Measurements from ENCODE around the gene KCNK10.
A peak's percentile ranks its signal among the peaks of the same experiment; 100 is the strongest.

Gene KCNK10, protein sequence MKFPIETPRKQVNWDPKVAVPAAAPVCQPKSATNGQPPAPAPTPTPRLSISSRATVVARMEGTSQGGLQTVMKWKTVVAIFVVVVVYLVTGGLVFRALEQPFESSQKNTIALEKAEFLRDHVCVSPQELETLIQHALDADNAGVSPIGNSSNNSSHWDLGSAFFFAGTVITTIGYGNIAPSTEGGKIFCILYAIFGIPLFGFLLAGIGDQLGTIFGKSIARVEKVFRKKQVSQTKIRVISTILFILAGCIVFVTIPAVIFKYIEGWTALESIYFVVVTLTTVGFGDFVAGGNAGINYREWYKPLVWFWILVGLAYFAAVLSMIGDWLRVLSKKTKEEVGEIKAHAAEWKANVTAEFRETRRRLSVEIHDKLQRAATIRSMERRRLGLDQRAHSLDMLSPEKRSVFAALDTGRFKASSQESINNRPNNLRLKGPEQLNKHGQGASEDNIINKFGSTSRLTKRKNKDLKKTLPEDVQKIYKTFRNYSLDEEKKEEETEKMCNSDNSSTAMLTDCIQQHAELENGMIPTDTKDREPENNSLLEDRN

GRCh38 chr14:88323086-88323522 is at the start of gene KCNK10:
Gene KCNK10, minus strand, starts transcription at chr14:88323269. Its CDS starts 471 bp downstream, at chr14:88322798.
- DNase-seq: no peak

DNA sequence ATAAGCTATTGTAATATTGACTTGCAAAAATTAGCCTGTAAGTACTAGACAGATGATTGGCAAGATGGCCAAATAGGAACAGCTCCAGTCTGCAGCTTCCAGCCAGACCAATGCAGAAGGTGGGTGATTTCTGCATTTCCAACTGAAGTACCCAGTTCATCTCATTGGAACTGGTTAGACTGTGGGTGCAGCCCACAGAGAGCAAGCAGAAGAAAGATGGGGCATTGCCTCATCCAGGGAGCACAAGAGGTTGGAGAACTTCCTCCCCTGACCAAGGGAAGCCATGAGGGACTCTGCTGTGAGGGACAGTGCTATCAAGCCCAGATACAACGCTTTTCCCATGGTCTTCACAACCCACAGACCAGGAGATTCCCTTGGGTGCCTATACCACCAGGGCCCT is 46.4 kb upstream of the KCNK10 start:
- no peak for DNase-seq

DNA sequence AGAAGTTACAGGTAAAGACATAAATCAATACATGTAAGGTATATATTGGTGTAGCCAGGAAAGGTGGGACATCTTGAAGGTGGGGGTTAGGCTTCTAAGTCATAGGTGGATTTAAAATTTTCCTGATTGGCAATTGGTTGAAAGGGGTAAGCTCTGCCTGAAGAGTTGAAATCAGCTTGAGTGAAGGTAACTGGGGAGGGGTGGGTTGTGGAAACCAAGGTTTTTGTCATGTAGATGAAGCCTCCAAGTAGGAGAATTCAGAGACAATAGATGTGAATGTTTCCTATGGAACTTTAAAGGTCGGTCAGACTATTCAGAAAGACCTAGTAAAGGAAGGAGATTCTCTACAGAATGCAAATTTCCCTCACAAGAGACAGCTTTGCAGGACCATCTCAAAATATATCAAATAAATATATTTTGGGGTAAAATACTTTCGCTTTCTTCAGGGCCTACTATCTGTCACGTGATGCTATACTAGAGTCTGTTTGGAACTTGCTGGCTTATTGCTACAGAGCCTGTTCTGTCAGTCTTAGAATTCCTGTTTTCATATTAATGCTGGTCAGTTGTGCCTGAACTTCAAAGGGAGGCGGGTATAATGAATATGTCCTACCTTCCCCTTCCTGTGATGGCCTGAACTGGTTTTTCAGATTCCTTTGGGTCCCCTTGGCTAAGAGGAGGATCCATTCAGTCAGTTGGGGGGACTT is 41.8 kb upstream of the KCNK10 start:
- DNase-seq: no peak

DNA sequence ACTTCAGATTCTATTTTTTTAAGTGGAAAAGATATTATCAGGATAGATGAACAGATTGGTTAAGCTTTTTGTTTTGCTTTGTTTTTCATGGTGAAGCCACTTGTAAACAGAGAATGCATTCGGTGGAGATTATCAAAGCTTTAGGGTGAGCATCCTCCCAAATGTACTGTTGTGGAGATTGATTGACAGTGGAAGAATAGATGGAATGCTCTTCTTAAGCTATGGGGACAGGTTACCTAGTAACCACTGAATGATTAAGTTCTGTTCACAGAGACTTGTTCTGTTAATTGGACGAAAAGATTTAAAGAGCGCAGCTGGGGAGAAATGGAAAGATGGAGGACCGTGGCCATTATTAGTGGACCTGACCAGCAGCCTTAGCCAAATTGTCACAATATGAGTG is 40.6 kb upstream of the KCNK10 start:
- DNase-seq: no peak

DNA sequence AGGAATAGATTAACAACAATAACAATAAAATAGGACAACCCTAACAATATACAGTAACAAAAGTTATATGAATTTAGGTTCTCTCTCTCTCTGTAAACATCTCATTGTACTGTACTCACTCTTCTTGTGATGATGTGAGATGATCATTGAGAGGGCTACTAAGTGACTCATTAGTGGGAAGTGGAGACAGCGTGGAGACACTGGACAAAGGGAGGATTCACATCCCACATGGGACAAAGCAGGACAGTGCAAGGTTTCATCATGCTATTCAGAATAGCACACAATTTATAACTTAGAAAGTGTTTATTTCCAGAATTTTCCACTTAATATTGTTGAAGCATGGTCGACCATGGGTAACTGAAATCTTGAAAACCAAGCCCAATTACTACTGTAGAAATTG is 36.4 kb upstream of the KCNK10 start:
- no peak for DNase-seq

DNA sequence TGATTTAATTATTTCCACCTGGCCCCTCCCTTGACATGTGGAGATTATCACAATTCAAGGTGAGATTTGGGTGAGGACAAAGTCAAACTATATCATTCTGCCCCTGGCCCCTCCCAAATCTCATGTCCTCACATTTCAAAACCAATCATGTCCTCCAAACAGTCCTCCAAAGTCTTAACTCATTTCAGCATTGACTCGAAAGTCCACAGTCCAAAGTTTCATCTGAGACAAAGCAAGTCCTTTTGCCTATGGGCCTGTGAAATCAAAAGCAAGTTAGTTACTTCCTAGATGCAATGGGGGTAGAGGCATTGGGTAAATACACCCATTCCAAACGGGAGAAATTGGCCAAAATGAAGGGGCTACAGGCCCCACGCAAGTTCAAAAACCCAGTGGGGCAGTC is 31.3 kb upstream of the KCNK10 start:
- no peak for DNase-seq

- DNase-seq: no peak
Measured at GRCh38 chr14:88352698-88353097, 29.6 kb upstream of the KCNK10 start.

DNA sequence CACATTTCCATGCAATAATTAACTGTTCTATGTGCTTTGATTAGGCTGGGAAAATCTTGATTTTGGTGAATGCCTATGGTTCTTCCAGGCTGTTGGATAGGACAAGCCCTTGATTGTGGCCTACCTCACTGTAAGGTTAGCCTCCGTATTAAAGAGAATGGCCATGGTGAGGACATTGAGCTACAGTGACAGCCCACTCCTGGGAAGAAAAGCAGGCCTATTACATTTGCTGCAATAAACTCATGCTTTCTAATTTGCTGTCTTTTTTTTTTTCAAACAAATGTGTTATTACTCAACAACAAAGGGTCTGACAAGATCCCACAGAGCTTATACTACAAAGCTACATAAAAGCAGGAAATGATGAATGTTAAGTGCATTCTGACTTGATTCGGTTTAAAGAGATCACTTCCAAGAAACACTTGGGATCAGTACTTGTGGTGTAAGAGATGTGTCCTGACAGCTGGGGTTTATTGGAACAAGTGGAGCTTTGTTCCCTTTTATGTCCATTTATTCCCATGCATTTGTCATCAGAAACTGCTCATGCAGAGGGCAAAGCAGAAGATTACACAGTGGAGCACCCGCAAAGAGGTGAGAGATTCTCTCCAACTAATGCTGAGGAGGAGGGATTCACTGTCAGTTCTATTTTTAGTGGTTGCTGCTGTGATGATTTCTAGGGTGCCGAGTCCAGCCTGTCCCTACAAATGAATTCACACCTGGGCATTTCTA is 29.1 kb upstream of the KCNK10 start:
- no peak for DNase-seq

DNA sequence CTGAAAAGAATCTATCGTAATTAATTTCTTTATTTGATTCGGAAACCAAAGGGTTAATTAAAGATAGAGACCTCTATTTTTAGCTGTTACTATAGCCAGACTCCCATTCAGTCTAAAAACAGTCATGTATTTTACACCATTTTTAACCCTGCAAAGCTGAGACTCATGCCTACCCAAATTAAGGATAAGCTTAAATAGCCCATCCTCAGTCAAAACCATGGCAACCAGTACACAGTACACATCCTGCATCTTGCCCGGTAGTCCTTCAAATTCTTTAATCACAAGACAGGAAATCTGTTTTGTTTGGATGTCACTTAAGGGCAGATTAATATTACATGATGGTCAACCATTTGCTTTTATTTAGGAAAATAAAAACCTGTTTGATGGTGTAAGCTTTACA is 25.5 kb upstream of the KCNK10 start:
- no peak for DNase-seq

DNA sequence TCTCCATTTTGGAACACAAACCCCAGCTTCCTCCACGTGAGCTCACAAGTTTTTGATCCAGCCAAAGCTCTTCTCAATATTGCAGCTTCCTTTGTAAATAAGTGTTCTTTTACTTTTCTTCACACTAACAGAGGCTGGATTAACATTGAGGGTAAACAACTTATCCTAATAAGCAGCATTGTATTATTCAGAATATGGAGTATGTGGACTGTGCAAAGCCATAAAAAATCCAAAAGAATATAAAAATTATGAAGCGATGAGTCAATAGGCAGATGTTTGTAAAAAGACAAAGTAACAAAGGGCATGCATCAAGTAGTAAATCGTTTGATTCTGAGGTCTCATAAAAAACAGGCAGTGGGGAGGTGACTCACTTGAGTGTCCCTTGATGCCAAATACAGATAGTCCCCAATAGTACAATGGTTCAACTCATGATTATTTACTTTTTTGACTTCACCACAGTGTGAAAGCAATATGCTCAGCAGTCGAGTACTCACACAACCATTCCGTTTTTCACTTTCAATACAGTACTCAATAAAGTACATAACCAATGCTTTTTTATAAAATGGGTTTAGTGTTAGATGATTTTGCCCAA is 23.1 kb upstream of the KCNK10 start:
- no peak for DNase-seq

DNA sequence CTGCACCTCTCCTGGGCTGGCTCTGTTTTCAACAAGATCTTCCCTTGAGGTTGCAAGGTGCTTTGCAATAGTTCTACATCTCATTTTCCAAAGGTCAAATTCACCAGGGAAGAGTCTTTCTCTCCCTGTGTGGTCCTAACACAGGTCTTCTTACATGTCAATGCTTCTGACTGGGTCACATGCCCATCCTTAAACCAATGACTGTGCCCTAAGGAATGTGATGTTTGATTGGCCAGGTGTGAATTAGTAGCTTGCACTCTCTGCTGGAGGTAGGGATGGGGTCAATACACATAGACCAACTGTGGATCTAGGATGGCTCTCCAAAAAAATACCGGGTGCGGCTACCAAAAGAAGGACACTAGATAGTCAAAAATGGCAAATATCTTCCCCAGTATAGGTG is 19.9 kb upstream of the KCNK10 start:
- DNase-seq: no peak

GRCh38 chr14:88340357-88340756 is 17.3 kb upstream of the KCNK10 start:
- DNase-seq: no peak

GRCh38 chr14:88333036-88333435 is 10.0 kb upstream of the KCNK10 start:
- DNase-seq: no peak

DNA sequence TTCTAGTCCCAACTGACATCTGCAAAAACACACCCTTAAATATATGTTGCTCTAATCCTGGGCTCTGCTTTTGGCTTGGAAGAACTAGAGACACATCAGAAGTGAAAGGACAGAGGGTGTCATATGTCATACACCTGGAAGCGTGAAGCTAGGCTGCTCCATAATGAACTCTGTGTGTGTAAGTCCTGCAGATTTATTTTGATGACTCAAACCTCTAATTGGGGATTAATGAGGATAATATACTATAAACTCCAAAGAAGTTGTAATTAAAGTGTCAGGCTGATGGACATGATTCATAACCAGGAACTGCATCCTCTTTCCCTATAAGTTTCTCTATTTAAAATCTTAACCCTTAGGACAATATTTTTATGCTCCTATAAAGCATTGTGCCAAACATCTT is 4.4 kb upstream of the KCNK10 start:
- no peak for DNase-seq

- no peak for DNase-seq
Measured at GRCh38 chr14:88326352-88327103, 3.5 kb upstream of the KCNK10 start.

DNA sequence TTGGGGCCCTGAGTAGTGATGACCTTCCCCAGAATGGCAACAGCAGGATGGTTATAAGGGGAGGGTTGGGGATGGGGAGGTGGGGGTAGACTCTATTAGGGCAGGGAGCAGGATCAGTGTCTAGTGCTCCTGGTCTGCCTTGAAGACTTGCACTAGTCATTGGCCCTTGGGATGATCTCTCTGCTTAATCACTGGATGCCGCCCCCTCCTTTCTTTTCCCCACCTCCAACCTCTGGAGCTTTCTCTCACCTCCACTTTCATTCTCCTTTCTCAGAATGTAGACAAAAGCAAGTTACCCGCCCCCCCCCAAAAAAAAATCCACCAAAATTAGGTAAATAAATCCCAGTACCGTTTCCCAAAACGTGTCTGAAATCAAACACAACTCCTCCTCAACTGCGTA is 2.8 kb upstream of the KCNK10 start:
- DNase-seq: no peak

- DNase-seq: no peak
Measured at GRCh38 chr14:88324930-88325329, 1.9 kb upstream of the KCNK10 start.

DNA sequence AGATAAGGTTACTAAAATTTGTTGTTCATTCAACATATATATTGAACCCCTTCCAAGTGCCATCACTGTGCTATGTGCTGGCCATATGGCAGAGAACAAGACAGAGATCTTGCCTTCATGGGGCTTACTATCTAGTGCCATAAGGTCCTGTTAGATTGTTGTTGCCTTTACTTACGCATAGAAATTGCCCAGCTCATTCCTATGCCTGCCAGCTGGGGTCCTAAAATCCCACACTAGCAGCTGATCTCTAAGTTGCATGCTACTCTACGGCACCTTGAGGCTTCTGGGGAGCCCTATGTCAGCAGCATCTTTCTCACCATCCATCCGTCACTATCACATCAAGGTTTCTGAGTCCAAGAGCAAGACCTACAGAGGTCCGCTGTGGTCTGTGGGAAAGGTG is 1.4 kb upstream of the KCNK10 start:
- no peak for DNase-seq

GRCh38 chr14:88323523-88324199 is 592 bp upstream of the KCNK10 start:
- peak; percentile 66 for DNase-seq

DNA sequence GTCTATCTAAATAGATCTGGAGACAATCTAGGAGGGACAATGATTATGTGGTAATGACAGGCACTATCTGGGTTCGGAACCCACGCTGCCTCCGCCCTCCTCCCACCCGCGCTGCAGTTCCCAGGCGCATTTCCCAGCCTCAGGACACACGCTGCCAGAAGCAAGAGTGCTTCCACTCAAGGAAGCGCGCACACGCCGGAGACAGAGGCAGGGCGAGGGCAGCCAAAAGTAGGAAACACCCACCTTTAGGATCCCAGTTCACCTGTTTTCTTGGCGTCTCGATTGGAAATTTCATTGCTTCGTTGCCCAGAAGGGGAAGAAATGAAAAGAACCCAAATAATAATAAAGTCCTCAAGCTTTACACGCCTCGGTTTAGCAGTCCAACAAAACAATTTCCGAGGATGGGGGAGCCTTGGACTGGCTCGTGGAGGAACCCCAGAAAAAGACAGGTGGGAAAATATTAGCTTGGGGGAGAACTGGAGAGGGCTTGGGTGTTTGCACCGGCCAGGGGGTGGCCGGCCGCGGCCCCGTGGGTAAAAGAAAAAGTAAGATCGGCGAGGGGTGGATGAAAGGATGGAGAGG is 474 bp downstream of the KCNK10 start:
- no peak for DNase-seq
